Measurements from ENCODE around the gene CHD5. TPM values are rescaled to one million over a fixed set of nuclear protein-coding genes. Genes with fewer than 3 reads are reported as not detected.

CHD5 gene
- total RNA-seq, 1 donor from 2014 or later = 0.83 TPM

GRCh38 chr1:6202256-6202655, 22.1 kb upstream of the CHD5 start:
- no peak for DNase-seq (ENCODE audit: low spot score)

GRCh38 chr1:6200188-6200809, 20.2 kb upstream of the CHD5 start:
- no peak for DNase-seq (ENCODE audit: low spot score)

GRCh38 chr1:6199298-6200187, 19.4 kb upstream of the CHD5 start, which contains the start of gene RPL22:
Gene RPL22 (minus strand): TSS chr1:6199595. CDS start chr1:6199573, 22 bp downstream.
- peak; percentile 99 for DNase-seq (ENCODE audit: low spot score)

- no peak for DNase-seq (ENCODE audit: low spot score)
These were observed 18.7 kb upstream of the CHD5 start for GRCh38 chr1:6198646-6199297.

GRCh38 chr1:6197746-6198427, 17.8 kb upstream of the CHD5 start:
- DNase-seq (ENCODE audit: low spot score) = no peak

- DNase-seq (ENCODE audit: low spot score) = no peak
These were observed 11.8 kb upstream of the CHD5 start for GRCh38 chr1:6191968-6192367.

GRCh38 chr1:6188466-6188865, 8.3 kb upstream of the CHD5 start:
- no peak for DNase-seq (ENCODE audit: low spot score)

GRCh38 chr1:6185635-6186382, 5.7 kb upstream of the CHD5 start:
- DNase-seq (ENCODE audit: low spot score) = no peak

GRCh38 chr1:6185151-6185550, 5.0 kb upstream of the CHD5 start:
- no peak for DNase-seq (ENCODE audit: low spot score)

- DNase-seq (ENCODE audit: low spot score) = no peak
These were observed 4.1 kb upstream of the CHD5 start for GRCh38 chr1:6184083-6184783.

- no peak for DNase-seq (ENCODE audit: low spot score)
These were observed 3.4 kb upstream of the CHD5 start for GRCh38 chr1:6183520-6183989.

GRCh38 chr1:6181347-6181770, 1.2 kb upstream of the CHD5 start:
- no peak for DNase-seq (ENCODE audit: low spot score)

GRCh38 chr1:6180707-6181311, 688 bp upstream of the CHD5 start:
- DNase-seq (ENCODE audit: low spot score) = no peak

GRCh38 chr1:6179564-6180175, 451 bp downstream of the CHD5 start:
- no peak for DNase-seq (ENCODE audit: low spot score)

GRCh38 chr1:6178751-6179563, 1.2 kb downstream of the CHD5 start:
- no peak for DNase-seq (ENCODE audit: low spot score)

- DNase-seq (ENCODE audit: low spot score) = no peak
These were observed 2.3 kb downstream of the CHD5 start for GRCh38 chr1:6177681-6178380.

- no peak for DNase-seq (ENCODE audit: low spot score)
These were observed 3.3 kb downstream of the CHD5 start for GRCh38 chr1:6176779-6177178.

GRCh38 chr1:6175411-6175828, 4.7 kb downstream of the CHD5 start:
- DNase-seq (ENCODE audit: low spot score) = no peak
